T-helper 17 cell (primary cell): ENCODE results near the gene PSMC3IP. TPM values are rescaled to one million over a fixed set of nuclear protein-coding genes. Genes with fewer than 3 reads are reported as not detected.
A peak's percentile ranks its signal among the peaks of the same experiment; 100 is the strongest.
"Not testable (repeated sequence)": the region's sequence is repeated elsewhere in the genome, so short reads cannot be mapped to it uniquely, and the experiment has no call there.

ENCODE experiments used
- ATAC-seq: fragments of 150-1000 bp; cut with Tn5 transposase; 2 replicates; pipeline ENCODE4 v1.10.0; 2021; ENCODE audit warnings: mild to moderate bottlenecking, moderate library complexity
- DNase-seq, 3 donors: peaks; one replicate each; pipeline versions ENCODE4 v3.0.0 to v3.0.0-alpha.2; 2020 to 2021
- H3K9me3 ChIP-seq: one replicate; pipeline ENCODE4 v1.7.0; 2013; ENCODE audit warnings: low read length, mild to moderate bottlenecking; ENCODE audit not compliant: control insufficient read depth, poor library complexity, severe bottlenecking
- H3K27ac Mint-ChIP-seq: one replicate; pipeline ENCODE4 v1.8.0; 2022; ENCODE audit warnings: mild to moderate bottlenecking, moderate library complexity, mixed read lengths
- H3K27me3 Mint-ChIP-seq: one replicate; pipeline ENCODE4 v1.8.0; 2022; ENCODE audit warnings: mixed read lengths
- H3K36me3 Mint-ChIP-seq: one replicate; pipeline ENCODE4 v1.8.0; 2022; ENCODE audit warnings: low read depth, mixed read lengths
- H3K4me1 Mint-ChIP-seq: one replicate; pipeline ENCODE4 v1.8.0; 2022; ENCODE audit warnings: mild to moderate bottlenecking, mixed read lengths
- H3K4me3 Mint-ChIP-seq: one replicate; pipeline ENCODE4 v1.8.0; 2022; ENCODE audit warnings: mild to moderate bottlenecking, moderate library complexity, mixed read lengths
- total RNA-seq, 4 donors: library from RNA in 2 of 4; stranded (reverse) in 2 of 4; gene quantifications; one replicate each; pipeline ENCODE4 v1.2.3 and lab custom pipeline; 2022 to 2026

PSMC3IP gene
- 1 to 10 TPM; 2.4 to 2.6 TPM for total RNA-seq
- 1.4 to 2.9 reads per million in 2 donors for total RNA-seq (lab: John Stamatoyannopoulos, UW)

GRCh38 chr17:42577532-42578281 lies at the start of gene PSMC3IP:
TSS of gene PSMC3IP (minus strand) at chr17:42577729. CDS start at chr17:42577686, 43 bp downstream.
- Mint-ChIP-seq H3K4me1 (peaks cover 21% of the 10 kb centered on the region), H3K4me3 (peak within 1 kb of the TSS; percentile 98), H3K27me3 (no peaks in the 10 kb centered on the region), H3K36me3 (peaks cover 5% of the 10 kb centered on the region), H3K27ac (peak within 1 kb of the TSS; percentile 95)
- ATAC-seq (peak; percentile 94), DNase-seq (peak; percentile 82 to 86 (median 84))
- no peaks in the 10 kb centered on the region for H3K9me3 ChIP-seq

GRCh38 chr17:42623732-42624596 lies 46.4 kb upstream of the PSMC3IP start:
- H3K4me1 Mint-ChIP-seq = peaks cover 2% of the 10 kb centered on the region
- ATAC-seq = no peak
- no peaks in the 10 kb centered on the region for H3K27me3 Mint-ChIP-seq
- no peak overlapping the region for H3K4me3 Mint-ChIP-seq
- H3K27ac Mint-ChIP-seq = no peak overlapping the region
- no peaks in the 10 kb centered on the region for H3K9me3 ChIP-seq
- no peak for DNase-seq
- H3K36me3 Mint-ChIP-seq = peaks cover 2% of the 10 kb centered on the region

- Mint-ChIP-seq H3K4me3 (no peak overlapping the region), H3K4me1 (peaks cover 8% of the 10 kb centered on the region), H3K27me3 (no peaks in the 10 kb centered on the region), H3K36me3 (peaks cover 2% of the 10 kb centered on the region), H3K27ac (no peak overlapping the region)
- DNase-seq (no peak), ATAC-seq (no peak)
- H3K9me3 ChIP-seq = no peaks in the 10 kb centered on the region
Measured at GRCh38 chr17:42623271-42623670, 45.7 kb upstream of the PSMC3IP start.

- H3K4me1 Mint-ChIP-seq, H3K27me3 Mint-ChIP-seq, H3K4me3 Mint-ChIP-seq, H3K27ac Mint-ChIP-seq, ATAC-seq, H3K9me3 ChIP-seq, DNase-seq, H3K36me3 Mint-ChIP-seq: not testable (repeated sequence)
Measured at GRCh38 chr17:42621987-42622386, 44.5 kb upstream of the PSMC3IP start.

- peak overlapping the region; percentile 31 for H3K4me3 Mint-ChIP-seq
- no peaks in the 10 kb centered on the region for H3K27me3 Mint-ChIP-seq
- ATAC-seq = peak; percentile 55
- no peak for DNase-seq
- H3K36me3 Mint-ChIP-seq = no peaks in the 10 kb centered on the region
- peaks cover 8% of the 10 kb centered on the region for H3K4me1 Mint-ChIP-seq
- H3K9me3 ChIP-seq = no peaks in the 10 kb centered on the region
- H3K27ac Mint-ChIP-seq = no peak overlapping the region
Measured at GRCh38 chr17:42618442-42619150, 41.1 kb upstream of the PSMC3IP start.

- H3K27ac Mint-ChIP-seq = no peak overlapping the region
- ATAC-seq (no peak), DNase-seq (no peak)
- H3K4me1 Mint-ChIP-seq = peaks cover 8% of the 10 kb centered on the region
- H3K36me3 Mint-ChIP-seq = no peaks in the 10 kb centered on the region
- no peaks in the 10 kb centered on the region for H3K27me3 Mint-ChIP-seq
- H3K4me3 Mint-ChIP-seq = no peak overlapping the region
- no peaks in the 10 kb centered on the region for H3K9me3 ChIP-seq
Measured at GRCh38 chr17:42617956-42618431, 40.5 kb upstream of the PSMC3IP start.

GRCh38 chr17:42613699-42614295 lies 36.3 kb upstream of the PSMC3IP start:
- Mint-ChIP-seq H3K27me3 (no peaks in the 10 kb centered on the region), H3K36me3 (peaks cover under 1% of the 10 kb centered on the region), H3K4me3 (no peak overlapping the region), H3K27ac (no peak overlapping the region), H3K4me1 (peaks cover 12% of the 10 kb centered on the region)
- H3K9me3 ChIP-seq = no peaks in the 10 kb centered on the region
- ATAC-seq (no peak), DNase-seq (no peak)

- Mint-ChIP-seq H3K27ac (no peak overlapping the region), H3K36me3 (peaks cover 4% of the 10 kb centered on the region), H3K4me3 (peak overlapping the region; percentile 19), H3K27me3 (no peaks in the 10 kb centered on the region), H3K4me1 (peaks cover 12% of the 10 kb centered on the region)
- ATAC-seq (no peak), DNase-seq (no peak)
- no peaks in the 10 kb centered on the region for H3K9me3 ChIP-seq
Measured at GRCh38 chr17:42612013-42612412, 34.5 kb upstream of the PSMC3IP start.

- H3K4me3 Mint-ChIP-seq = peak overlapping the region; percentile 100
- H3K9me3 ChIP-seq, H3K36me3 Mint-ChIP-seq, DNase-seq, ATAC-seq, H3K27me3 Mint-ChIP-seq: not testable (repeated sequence)
- peak overlapping the region; percentile 100 for H3K27ac Mint-ChIP-seq
- peaks cover 25% of the 10 kb centered on the region for H3K4me1 Mint-ChIP-seq
Measured at GRCh38 chr17:42609814-42610801, 32.6 kb upstream of the PSMC3IP start.

- no peaks in the 10 kb centered on the region for H3K9me3 ChIP-seq
Measured at GRCh38 chr17:42609182-42609813, 31.8 kb upstream of the PSMC3IP start, which contains the start of the genes RETREG3 and TUBG1. TSS of gene RETREG3 (minus strand) at chr17:42609374. CDS start at chr17:42609324, 50 bp downstream. TSS of gene TUBG1 (plus strand) at chr17:42609683. CDS start at chr17:42609738, 55 bp downstream.

More at GRCh38 chr17:42609182-42609813, 31.8 kb upstream of the PSMC3IP start, which contains the start of the genes RETREG3 and TUBG1:
- H3K27me3 Mint-ChIP-seq = no peaks in the 10 kb centered on the region
- H3K4me1 Mint-ChIP-seq = peaks cover 30% of the 10 kb centered on the region
- peaks cover 4% of the 10 kb centered on the region for H3K36me3 Mint-ChIP-seq
- ATAC-seq = peak; percentile 94
- DNase-seq = peak; percentile 99
- peak within 1 kb of the TSS; percentile 100 for H3K4me3 Mint-ChIP-seq
- peak within 1 kb of the TSS; percentile 100 for H3K27ac Mint-ChIP-seq
